A673 (cell line): Measurements from ENCODE around the gene SOX5.

ENCODE experiments used
- CTCF ChIP-seq: fragments of 300-800, 200-600 bp; sonication (generic); conservative IDR thresholded peaks from 2 replicates; pipeline ENCODE4 v1.5.1; 2017; ENCODE audit warnings: low read depth, mild to moderate bottlenecking, antibody characterized with exemption, low read length, moderate library complexity, mixed read lengths
- EZH2 ChIP-seq: fragments of 200-600 bp; sonication (generic); IDR thresholded peaks from 2 replicates; pipeline ENCODE4 v1.6.1; 2017; ENCODE audit warnings: borderline replicate concordance, low read depth, mild to moderate bottlenecking, mixed read lengths, antibody characterized with exemption, low read length; ENCODE audit not compliant: poor library complexity, severe bottlenecking

- TF ChIP-seq CTCF: no peak
- TF ChIP-seq EZH2: no peak
These were observed 81.7 kb downstream of the SOX5 start for GRCh38 chr12:23867794-23868193.
